ENCODE data around the gene TAB2.

- no peak for TF ChIP-seq POLR2AphosphoS5 (IDR thresholded peaks at IDR 0.05; ENCODE audit: low read depth)
- TF ChIP-seq CTCF (conservative IDR thresholded peaks at IDR 0.05; ENCODE audit: low read depth in 2 of 2): no peak
- TF ChIP-seq ETS1 (IDR thresholded peaks at IDR 0.05): no peak
- TF ChIP-seq EZH2phosphoT487 (IDR thresholded peaks at IDR 0.05; ENCODE audit: unreplicated experiment): no peak
- TF ChIP-seq REST (IDR thresholded peaks at IDR 0.05; ENCODE audit: unreplicated experiment): no peak
Observed at GRCh38 chr6:149360536-149360935, 43.0 kb downstream of the TAB2 start.
